Gastroesophageal sphincter (tissue), 4 donors: Measurements from ENCODE around the gene SCN1B. TPM values are rescaled to one million over a fixed set of nuclear protein-coding genes. Genes with fewer than 3 reads are reported as not detected.

Source experiments
- ATAC-seq: fragments of 150-250 bp; one replicate; pipeline ENCODE4 v1.9.1; 2016; ENCODE audit warnings: mild to moderate bottlenecking, moderate library complexity
- H3K27ac ChIP-seq, 4 donors: fragments of 200-600 bp; sonication (generic) in 3 of 4; 1 replicate in 3 of 4; 2 replicates in 1 of 4; pipeline ENCODE4 v1.5.1; 2016 to 2019
- H3K27me3 ChIP-seq: fragments of 200-600 bp; sonication (generic); one replicate; pipeline ENCODE4 v1.5.1; 2019
- H3K36me3 ChIP-seq, 2 donors: fragments of 200-600 bp; sonication (generic); one replicate each; pipeline ENCODE4 v1.5.1; 2019; ENCODE audit warnings: control low read depth in 1 of 2
- H3K4me1 ChIP-seq, 3 donors: fragments of 200-600 bp; sonication (generic); 1 replicate in 2 of 3; 2 replicates in 1 of 3; pipeline ENCODE4 v1.5.1; 2016 to 2019; ENCODE audit warnings: control low read depth in 2 of 3
- H3K4me3 ChIP-seq, 2 donors: fragments of 200-600 bp; sonication (generic); one replicate each; pipeline ENCODE4 v1.5.1; 2019; ENCODE audit warnings: mild to moderate bottlenecking in 1 of 2, moderate library complexity in 1 of 2
- H3K9me3 ChIP-seq, 3 donors: fragments of 200-600 bp; sonication (generic); one replicate each; pipeline ENCODE4 v1.5.1; 2017 to 2019; ENCODE audit warnings: control low read depth in 2 of 3
- EP300 ChIP-seq: sonication (generic); formaldehyde crosslinking; IDR thresholded peaks from one replicate; pipeline ENCODE4 v1.6.1; 2017; ENCODE audit warnings: antibody characterized with exemption, mild to moderate bottlenecking
- POLR2A ChIP-seq, 2 donors: fragments of 450-650 bp; IDR thresholded peaks; one replicate each; pipeline ENCODE4 v1.6.1; 2017; ENCODE audit warnings: antibody characterized with exemption in 2 of 2, mild to moderate bottlenecking in 2 of 2, moderate library complexity in 1 of 2
- POLR2AphosphoS5 ChIP-seq: sonication (generic); formaldehyde crosslinking; IDR thresholded peaks from one replicate; pipeline ENCODE4 v1.6.1; 2017; ENCODE audit warnings: antibody characterized with exemption
- WGBS, 2 donors: methylation state at CpG; one replicate each; pipeline ENCODE4 v1.1.5; 2018; ENCODE audit warnings: low coverage in 1 of 2; 5-methylcytosine and 5-hydroxymethylcytosine counted together
- total RNA-seq, 4 donors: library from RNA; depleted of rRNA; stranded (reverse); fragments of >200 nt; gene quantifications; one replicate each; pipeline ENCODE4 v1.1.0, GENCODE V29; 2016
- TF ChIP-seq, protein P1 (sequence below), 4 experiments: fragments of 200-600 bp in 2 of 4; fragments of 450-650 bp in 2 of 4; sonication (generic) in 1 of 4; IDR thresholded peaks; one replicate each; pipeline ENCODE4 v1.5.1; 2017 to 2019; ENCODE audit warnings: antibody characterized with exemption in 4 of 4, mild to moderate bottlenecking in 2 of 4, moderate library complexity in 2 of 4

SCN1B gene
- total RNA-seq, 4 donors from 2014 or later = 5.3 to 13.2 (median 9.5) TPM

DNA sequence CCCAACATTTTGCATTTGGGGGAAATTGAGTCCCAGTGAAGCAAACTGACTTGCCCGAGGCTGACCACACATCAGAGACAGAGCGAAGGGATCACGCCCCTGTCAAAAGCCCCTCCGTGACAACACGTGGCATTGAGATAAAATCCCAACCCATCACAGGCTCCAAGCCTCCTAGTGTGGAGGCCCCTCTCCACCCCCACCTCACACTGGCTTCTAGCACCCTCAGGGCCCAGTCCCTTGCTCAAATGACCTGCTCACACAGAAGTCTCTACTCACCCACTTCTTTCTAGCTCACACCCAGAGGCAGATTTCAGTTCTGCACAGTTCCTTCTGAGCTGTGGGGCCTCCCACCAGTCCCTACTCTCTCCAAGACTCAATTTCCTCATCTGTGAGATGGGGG, 21.5 kb downstream of the SCN1B start:
- 86 to 100% methylated on average over 2 to 4 of the region's 5 CpGs for WGBS, 2 donors
- peaks cover 24% of the 10 kb centered on the region for H3K27me3 ChIP-seq
- no peaks in the 10 kb centered on the region for H3K4me1 ChIP-seq
- no peak overlapping the region for H3K27ac ChIP-seq
- TF ChIP-seq POLR2AphosphoS5 (no peak), POLR2A (IDR thresholded peaks at IDR 0.05) (no peak), EP300 (no peak)
- TF ChIP-seq, protein P1, sequence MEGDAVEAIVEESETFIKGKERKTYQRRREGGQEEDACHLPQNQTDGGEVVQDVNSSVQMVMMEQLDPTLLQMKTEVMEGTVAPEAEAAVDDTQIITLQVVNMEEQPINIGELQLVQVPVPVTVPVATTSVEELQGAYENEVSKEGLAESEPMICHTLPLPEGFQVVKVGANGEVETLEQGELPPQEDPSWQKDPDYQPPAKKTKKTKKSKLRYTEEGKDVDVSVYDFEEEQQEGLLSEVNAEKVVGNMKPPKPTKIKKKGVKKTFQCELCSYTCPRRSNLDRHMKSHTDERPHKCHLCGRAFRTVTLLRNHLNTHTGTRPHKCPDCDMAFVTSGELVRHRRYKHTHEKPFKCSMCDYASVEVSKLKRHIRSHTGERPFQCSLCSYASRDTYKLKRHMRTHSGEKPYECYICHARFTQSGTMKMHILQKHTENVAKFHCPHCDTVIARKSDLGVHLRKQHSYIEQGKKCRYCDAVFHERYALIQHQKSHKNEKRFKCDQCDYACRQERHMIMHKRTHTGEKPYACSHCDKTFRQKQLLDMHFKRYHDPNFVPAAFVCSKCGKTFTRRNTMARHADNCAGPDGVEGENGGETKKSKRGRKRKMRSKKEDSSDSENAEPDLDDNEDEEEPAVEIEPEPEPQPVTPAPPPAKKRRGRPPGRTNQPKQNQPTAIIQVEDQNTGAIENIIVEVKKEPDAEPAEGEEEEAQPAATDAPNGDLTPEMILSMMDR (IDR thresholded peaks at IDR 0.05) = no peak
- no peaks in the 10 kb centered on the region for H3K36me3 ChIP-seq
- H3K9me3 ChIP-seq = no peaks in the 10 kb centered on the region
- no peak overlapping the region for H3K4me3 ChIP-seq
- no peak for ATAC-seq

DNA sequence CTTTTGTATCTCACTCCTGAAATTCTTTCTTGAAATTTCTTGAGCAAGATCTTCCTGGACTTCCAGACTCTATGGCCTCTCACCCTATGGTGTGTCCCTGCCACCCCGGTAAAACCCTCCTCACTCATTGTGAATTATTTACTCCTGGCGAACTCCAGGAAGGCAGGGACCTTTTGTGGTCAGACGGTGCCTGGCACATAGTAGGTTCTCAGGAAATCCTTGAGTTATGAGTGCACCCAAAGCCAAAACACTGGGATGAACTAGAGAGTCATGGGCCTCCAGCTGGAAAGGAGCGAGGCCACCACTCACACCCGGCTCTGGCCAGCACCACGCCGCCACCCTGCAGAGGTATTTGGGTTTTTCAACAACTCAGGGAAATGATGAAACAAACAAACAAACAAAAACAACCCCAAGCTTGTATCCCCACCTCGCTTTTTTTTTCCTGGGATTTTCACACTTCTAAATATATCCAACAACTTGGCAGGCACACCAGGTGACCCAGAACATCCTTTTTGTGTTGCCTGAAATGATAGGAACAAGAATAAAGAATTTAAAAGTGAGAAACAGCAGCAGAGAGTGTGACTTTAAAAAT, 22.4 kb downstream of the SCN1B start:
- no peak overlapping the region for H3K4me3 ChIP-seq
- H3K4me1 ChIP-seq = no peaks in the 10 kb centered on the region
- TF ChIP-seq POLR2AphosphoS5 (no peak), POLR2A (IDR thresholded peaks at IDR 0.05) (no peak), EP300 (no peak)
- TF ChIP-seq, protein P1 (IDR thresholded peaks at IDR 0.05) = no peak
- no peak for ATAC-seq
- H3K27ac ChIP-seq = no peak overlapping the region
- H3K27me3 ChIP-seq = peaks cover 29% of the 10 kb centered on the region
- no peaks in the 10 kb centered on the region for H3K36me3 ChIP-seq
- 64 to 81% methylated on average over 4 to 6 of the region's 8 CpGs for WGBS, 2 donors
- H3K9me3 ChIP-seq = no peaks in the 10 kb centered on the region

DNA sequence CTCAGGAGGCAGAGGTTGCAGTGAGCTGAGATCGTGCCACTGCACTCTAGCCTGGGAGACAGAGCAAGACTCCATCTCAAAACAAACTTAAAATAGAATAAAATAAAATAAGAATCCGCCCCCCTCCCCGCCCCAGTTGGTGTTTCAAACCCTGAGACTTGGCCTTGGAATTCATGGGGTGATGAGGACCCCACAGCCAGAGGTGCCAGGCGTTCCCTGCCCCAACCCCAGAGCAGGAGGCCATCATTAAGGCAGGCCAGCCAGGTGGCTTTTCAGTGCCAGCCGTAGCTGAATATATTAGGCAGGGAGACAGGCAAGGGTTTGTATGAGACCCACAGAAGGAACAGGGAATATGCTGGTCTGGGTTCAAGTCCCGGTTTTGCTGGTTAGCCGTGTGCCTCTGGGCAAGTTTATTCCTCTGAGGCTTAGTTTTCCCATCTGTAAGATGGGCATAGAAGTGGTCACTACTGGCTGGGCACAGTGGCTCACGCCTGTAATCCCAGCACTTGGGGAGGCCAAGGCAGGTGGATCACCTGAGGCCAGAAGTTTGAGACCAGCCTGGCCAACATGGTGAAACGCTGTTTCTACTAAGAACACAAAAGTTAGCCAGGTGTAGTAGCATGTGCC, 23.5 kb downstream of the SCN1B start:
- H3K4me1 ChIP-seq = no peaks in the 10 kb centered on the region
- no peak for ATAC-seq
- H3K27me3 ChIP-seq = peaks cover 28% of the 10 kb centered on the region
- no peak overlapping the region for H3K4me3 ChIP-seq
- 67 to 92% methylated on average over 2 to 4 of the region's 9 CpGs for WGBS, 2 donors
- H3K27ac ChIP-seq = no peak overlapping the region
- TF ChIP-seq, protein P1 (IDR thresholded peaks at IDR 0.05) = no peak
- TF ChIP-seq POLR2AphosphoS5 = no peak
- TF ChIP-seq EP300 = no peak
- no peak for TF ChIP-seq POLR2A (IDR thresholded peaks at IDR 0.05)
- no peaks in the 10 kb centered on the region for H3K9me3 ChIP-seq
- H3K36me3 ChIP-seq = no peaks in the 10 kb centered on the region

DNA sequence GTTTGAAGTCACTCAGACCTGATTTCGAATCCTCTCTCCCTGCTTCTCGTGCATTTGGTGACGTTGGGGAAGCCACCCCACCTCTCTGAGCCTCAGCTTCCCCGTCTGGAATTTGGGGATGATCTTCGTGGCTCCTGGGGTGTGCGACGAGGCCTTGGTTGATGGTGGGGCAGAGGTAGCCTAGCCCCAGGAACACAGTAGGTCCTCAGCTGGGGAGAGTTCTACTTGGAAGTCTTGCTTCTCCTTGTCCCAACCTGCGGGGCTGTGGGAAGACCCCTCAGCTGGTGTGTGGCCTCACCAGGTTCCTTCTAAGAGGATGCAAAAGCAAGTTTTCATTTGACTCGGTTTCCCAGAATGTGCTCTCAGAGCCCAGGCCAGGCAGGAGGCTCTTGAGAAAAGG, 24.4 kb downstream of the SCN1B start:
- Histone ChIP-seq H3K4me1 (no peaks in the 10 kb centered on the region), H3K9me3 (no peaks in the 10 kb centered on the region), H3K4me3 (no peak overlapping the region), H3K27me3 (peaks cover 27% of the 10 kb centered on the region), H3K36me3 (no peaks in the 10 kb centered on the region), H3K27ac (no peak overlapping the region)
- 79 to 90% methylated on average over 5 to 6 of the region's 9 CpGs for WGBS, 2 donors
- no peak for ATAC-seq
- TF ChIP-seq POLR2AphosphoS5 (no peak), EP300 (no peak), POLR2A (IDR thresholded peaks at IDR 0.05) (no peak)
- TF ChIP-seq, protein P1 (IDR thresholded peaks at IDR 0.05) = no peak

DNA sequence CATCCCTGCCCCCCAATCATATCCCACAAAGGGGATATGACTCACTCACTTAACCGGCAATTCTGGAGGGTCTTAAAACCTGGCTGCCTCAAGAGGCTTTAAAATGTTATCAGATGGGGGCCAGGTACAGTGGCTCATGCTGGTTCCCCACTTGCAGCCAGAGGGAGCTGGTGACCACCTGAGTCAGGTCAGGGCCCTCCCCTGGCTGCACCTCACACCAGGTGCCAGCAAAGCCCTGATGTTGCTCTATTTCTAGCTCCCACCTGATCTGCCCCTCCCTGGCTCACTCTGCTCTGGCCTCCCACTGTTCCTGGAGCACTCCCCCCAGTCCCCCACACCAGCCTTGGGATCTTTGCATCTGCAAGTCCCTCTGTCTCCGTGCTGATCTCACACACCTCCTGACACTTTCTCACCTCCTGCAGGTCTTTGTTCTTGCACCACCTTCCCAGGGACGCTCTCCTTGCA, 25.5 kb downstream of the SCN1B start:
- H3K9me3 ChIP-seq = no peaks in the 10 kb centered on the region
- TF ChIP-seq EP300 (no peak), POLR2AphosphoS5 (no peak), POLR2A (IDR thresholded peaks at IDR 0.05) (no peak)
- TF ChIP-seq, protein P1 (IDR thresholded peaks at IDR 0.05) = no peak
- no peak overlapping the region for H3K27ac ChIP-seq
- 23 to 29% methylated on average over 1 to 2 of the region's 3 CpGs for WGBS, 2 donors
- no peaks in the 10 kb centered on the region for H3K4me1 ChIP-seq
- peaks cover 36% of the 10 kb centered on the region for H3K27me3 ChIP-seq
- no peak for ATAC-seq
- H3K4me3 ChIP-seq = no peak overlapping the region
- H3K36me3 ChIP-seq = no peaks in the 10 kb centered on the region
